GM21423 (cell line): ENCODE measurements around the gene OR5M11.
"Not testable (repeated sequence)": the region's sequence is repeated elsewhere in the genome, so short reads cannot be mapped to it uniquely, and the experiment has no call there.

Experiments
- ATAC-seq: cut with Tn5 transposase; IDR thresholded peaks from one replicate; pipeline ENCODE4 v1.9.1; 2021; ENCODE audit warnings: mild to moderate bottlenecking, moderate library complexity; ENCODE audit not compliant: unreplicated experiment

Gene OR5M11

DNA sequence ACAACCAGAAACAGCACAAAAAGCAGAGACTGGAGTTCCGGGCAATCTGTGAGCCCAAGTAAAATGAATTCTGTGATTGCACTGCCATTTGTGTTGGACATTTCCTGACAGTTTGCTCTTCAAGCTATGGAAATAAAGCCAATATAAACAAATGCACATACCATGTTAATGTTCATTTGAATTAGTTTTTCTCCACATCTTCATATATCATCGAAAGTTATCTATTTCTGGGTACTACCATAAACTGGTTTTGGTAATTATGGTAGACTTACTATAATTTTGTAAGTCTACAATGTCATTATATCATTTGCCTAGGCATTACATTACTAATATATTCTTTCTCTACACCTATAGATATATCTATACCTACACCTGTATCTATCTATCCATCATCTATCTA lies at the start of gene OR5M11:
Gene OR5M11, minus strand, starts transcription at position 101 of the 400 bp plus-strand sequence. Its CDS starts 0 bp downstream, at position 101.
- no peak for ATAC-seq

DNA sequence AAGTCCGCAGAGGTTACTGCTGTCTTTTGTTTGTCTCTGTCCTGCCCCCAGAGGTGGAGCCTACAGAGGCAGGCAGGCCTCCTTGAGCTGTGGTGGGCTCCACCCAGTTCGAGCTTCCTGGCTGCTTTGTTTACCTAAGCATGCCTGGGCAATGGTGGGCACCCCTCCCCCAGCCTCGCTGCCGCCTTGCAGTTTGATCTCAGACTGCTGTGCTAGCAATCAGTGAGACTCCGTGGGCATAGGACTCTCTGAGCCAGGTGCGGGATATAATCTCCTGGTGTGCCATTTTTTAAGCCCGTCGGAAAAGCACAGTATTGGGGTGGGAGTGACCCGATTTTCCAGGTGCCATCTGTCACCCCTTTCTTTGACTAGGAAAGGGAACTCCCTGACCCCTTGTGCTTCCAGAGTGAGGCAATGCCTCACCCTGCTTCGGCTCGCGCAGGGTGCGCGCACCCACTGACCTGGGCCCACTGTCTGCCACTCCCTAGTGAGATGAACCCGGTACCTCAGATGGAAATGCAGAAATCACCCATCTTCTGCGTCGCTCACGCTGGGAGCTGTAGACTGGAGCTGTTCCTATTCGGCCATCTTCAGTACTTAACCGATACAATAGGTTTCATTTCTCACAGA lies 49.1 kb upstream of the OR5M11 start:
- ATAC-seq, result not testable (repeated sequence)

DNA sequence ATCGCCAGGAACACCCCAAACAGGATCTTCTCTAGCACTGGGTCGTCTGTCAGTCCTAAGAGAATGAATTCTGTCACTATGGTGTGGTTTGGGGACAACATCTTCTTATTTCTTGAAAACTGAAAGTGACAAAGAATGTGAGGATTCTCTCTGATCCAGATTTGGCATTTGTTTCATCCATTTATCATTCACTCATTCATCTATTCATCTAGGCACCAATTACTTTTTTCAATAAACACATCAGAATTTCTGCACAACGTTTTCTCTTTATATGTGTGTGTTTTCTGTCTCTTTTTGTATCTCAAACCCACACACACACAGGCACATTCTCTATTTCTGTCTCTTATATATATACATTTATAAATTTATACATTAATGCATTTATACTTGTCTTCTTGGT lies 34.6 kb upstream of the OR5M11 start, which contains the start of gene OR5M10:
Gene OR5M10, minus strand, starts transcription at position 101 of the 400 bp plus-strand sequence. Its CDS starts 0 bp downstream, at position 101.
- no peak for ATAC-seq

GRCh38 chr11:56558574-56558973 lies 15.5 kb upstream of the OR5M11 start:
- no peak for ATAC-seq

DNA sequence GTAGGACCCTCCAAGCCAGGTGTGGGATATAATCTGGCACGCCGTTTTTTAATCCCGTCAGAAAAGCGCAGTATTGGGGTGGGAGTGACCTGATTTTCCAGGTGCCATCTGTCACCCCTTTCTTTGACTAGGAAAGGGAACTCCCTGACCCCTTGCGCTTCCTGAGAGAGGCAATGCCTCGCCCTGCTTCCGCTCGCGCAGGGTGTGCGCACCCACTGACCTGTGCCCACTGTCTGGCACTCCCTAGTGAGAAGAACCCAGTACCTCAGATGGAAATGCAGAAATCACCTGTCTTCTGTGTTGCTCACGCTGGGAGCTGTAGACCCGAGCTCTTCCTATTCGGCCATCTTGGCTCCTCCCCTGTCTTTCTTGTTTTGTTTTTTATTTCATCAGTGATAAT lies 11.6 kb upstream of the OR5M11 start:
- ATAC-seq, result not testable (repeated sequence)

DNA sequence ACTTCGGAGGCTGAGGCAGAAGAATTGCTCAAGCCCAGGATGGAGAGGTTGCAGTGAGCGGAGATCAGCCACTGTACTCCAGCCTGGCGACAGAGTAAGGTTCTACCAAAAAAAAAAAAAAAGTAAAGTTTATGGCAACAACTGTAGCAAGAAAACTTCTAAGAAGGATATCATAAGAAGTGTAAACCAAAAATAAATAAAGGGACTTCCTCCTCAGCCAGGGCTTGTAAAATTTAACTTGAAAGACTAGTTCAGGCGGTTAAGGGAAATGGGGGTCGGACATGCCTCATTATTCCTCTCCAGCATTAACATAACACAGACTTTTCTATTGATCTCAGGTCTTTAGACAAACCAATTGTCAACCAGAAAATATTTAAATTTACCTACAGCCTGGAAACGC lies 2.5 kb upstream of the OR5M11 start:
- ATAC-seq, result no peak

DNA sequence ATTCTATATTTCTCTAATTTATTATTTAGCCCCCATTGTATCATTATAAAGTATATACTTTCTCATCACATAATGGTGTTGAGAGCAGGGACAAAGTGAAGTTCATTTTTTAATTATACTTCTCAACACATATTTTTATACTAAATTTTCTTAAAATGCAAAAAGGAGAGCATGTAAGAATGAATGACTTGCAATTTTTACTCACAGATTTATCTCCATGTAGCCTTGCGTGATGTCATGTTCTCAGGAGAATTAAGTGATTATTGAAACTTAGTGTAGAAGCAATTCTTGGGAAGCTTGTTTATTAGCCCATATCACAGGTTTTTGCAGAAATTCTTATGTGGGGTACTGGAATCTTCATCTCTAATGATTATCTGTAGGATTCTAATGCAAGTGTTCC lies 682 bp upstream of the OR5M11 start:
- no peak for ATAC-seq

DNA sequence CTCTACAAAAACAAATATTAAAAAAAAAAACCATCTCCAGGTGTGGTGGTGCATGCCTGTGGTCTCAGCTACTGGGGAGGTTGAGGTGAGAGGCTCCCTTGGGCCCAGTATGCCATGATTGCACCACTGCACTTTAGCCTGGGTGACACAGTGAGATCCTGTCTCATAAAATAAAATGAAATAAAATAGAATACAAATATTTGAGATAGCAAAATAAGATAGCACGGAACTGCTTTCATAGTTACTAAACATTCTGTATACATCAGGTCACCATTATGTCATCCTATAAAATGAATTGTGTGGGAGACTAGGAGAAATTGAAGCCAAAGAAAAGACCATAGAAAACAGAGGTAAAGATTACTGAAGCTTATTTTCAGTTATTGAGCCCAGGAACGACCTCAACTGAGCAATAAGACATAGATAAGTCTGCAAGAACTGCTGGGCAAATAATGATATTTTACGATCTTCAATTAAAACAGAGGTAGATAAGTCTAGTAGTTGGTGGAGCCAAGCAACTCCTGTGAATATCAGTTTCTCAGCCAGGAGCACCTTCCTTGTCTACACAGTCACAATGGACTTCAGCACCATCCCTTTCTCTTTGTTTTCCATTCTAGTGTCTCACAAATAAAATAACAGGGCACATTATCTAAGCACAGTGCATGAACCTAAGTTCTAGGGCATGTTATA lies 9.9 kb downstream of the OR5M11 start:
- no peak for ATAC-seq

- ATAC-seq, result no peak
These were observed 11.2 kb downstream of the OR5M11 start for GRCh38 chr11:56531856-56532255.

DNA sequence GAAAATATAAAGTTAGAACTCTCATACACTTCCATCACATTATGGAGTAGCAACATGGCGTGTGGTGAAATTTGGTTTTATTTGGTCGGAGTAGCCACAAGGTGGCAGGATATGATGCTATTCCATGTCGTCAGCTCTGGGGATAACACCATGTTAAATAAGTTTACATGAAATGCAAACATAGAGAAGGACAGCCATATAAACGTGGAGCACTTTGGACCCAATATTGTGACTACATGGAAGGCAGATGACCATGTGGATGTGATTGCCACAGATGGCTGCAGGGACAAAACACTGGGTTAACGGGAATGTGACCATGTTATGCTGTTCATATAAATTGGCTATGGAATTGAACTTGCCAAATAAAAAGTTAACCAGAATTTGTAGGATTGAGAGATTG lies 21.0 kb downstream of the OR5M11 start:
- ATAC-seq, result no peak

GRCh38 chr11:56513280-56513679 lies 29.8 kb downstream of the OR5M11 start:
- no peak for ATAC-seq

- no peak for ATAC-seq
These were observed 33.6 kb downstream of the OR5M11 start for GRCh38 chr11:56509439-56509838.

GRCh38 chr11:56497010-56497409 lies 46.0 kb downstream of the OR5M11 start:
- no peak for ATAC-seq

- ATAC-seq, result no peak
These were observed 47.9 kb downstream of the OR5M11 start for GRCh38 chr11:56495117-56495516.
